Breast epithelium (tissue), 3 donors: ENCODE data around the gene PTPN4.

ENCODE experiments used
- POLR2A ChIP-seq: fragments of 450-650 bp; IDR thresholded peaks from one replicate; pipeline ENCODE4 v1.6.1; 2016; ENCODE audit warnings: antibody characterized with exemption, mild to moderate bottlenecking, moderate library complexity
- POLR2AphosphoS5 ChIP-seq, 3 donors: sonication (generic); formaldehyde crosslinking; IDR thresholded peaks; one replicate each; pipeline ENCODE4 v1.6.1; 2017; ENCODE audit warnings: antibody characterized with exemption in 3 of 3
- TF ChIP-seq, protein P1 (sequence below), 3 donors: fragments of 450-650 bp; IDR thresholded peaks; one replicate each; pipeline ENCODE4 v1.5.1; 2016 to 2017; ENCODE audit warnings: antibody characterized with exemption in 3 of 3, mild to moderate bottlenecking in 3 of 3, moderate library complexity in 3 of 3

DNA sequence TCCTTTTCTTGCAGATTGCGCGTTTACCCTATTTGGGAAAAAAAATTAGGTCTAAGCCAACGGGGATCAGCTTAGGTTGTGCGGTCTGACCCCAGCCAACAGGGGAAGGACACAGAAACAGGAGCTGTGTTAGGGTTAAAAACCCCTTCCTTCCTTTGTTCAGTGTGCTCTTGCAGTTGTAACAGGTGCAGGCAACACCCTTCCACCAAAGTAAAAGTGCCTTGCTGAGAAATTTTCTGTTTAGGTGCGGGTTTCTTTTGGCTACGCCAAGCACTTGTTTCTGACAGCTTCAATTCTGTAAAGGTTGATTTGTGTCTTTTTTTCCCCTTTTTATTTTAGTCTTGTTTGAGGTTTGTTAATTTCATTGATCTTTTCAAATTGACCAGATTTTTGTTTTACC is 92.5 kb downstream of the PTPN4 start:
- TF ChIP-seq POLR2A = no peak
- TF ChIP-seq, protein P1, sequence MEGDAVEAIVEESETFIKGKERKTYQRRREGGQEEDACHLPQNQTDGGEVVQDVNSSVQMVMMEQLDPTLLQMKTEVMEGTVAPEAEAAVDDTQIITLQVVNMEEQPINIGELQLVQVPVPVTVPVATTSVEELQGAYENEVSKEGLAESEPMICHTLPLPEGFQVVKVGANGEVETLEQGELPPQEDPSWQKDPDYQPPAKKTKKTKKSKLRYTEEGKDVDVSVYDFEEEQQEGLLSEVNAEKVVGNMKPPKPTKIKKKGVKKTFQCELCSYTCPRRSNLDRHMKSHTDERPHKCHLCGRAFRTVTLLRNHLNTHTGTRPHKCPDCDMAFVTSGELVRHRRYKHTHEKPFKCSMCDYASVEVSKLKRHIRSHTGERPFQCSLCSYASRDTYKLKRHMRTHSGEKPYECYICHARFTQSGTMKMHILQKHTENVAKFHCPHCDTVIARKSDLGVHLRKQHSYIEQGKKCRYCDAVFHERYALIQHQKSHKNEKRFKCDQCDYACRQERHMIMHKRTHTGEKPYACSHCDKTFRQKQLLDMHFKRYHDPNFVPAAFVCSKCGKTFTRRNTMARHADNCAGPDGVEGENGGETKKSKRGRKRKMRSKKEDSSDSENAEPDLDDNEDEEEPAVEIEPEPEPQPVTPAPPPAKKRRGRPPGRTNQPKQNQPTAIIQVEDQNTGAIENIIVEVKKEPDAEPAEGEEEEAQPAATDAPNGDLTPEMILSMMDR (IDR thresholded peaks at IDR 0.05) = no peak
- TF ChIP-seq POLR2AphosphoS5 (IDR thresholded peaks at IDR 0.05) = no peak
